Endothelial cell of umbilical vein (primary cell): ENCODE data around the gene FOXP1. TPM values are rescaled to one million over a fixed set of nuclear protein-coding genes. Genes with fewer than 3 reads are reported as not detected.

ENCODE experiments used
- BruUV-seq: library from RNA; stranded (reverse); fragments of 400-500 nt; replicated peaks from 2 replicates; lab custom pipeline; 2021; lab: Mats Ljungman, UMichigan
- CTCF ChIA-PET: fragments of 300-600, 350-600 bp; sonication (Branson Sonifier 250); formaldehyde crosslinking; loops from one replicate; lab custom pipeline; 2021; ENCODE audit warnings: antibody characterized with exemption, inconsistent platforms; lab: Charles Lee
- POLR2A ChIA-PET: fragments of 300-600, 350-600 bp; sonication (Branson Sonifier 250); formaldehyde crosslinking; loops from one replicate; lab custom pipeline; 2021; ENCODE audit warnings: antibody characterized with exemption, inconsistent platforms; lab: Charles Lee
- DNase-seq: peaks from one replicate; pipeline ENCODE4 v3.0.0-alpha.2; 2011; ENCODE audit warnings: low read depth, low spot score
- FAIRE-seq: peaks from 2 replicates; lab custom pipeline; 2011; peaks lifted over from hg19 to GRCh38; lab: Jason Lieb, UNC
- H2AFZ ChIP-seq: 2 replicates; pipeline ENCODE4 v1.6.0; 2012; ENCODE audit warnings: low read depth, low read length, control low read depth, inconsistent platforms
- H3K27ac ChIP-seq: 2 replicates; pipeline ENCODE4 v1.5.1; 2011; ENCODE audit warnings: low read depth, mild to moderate bottlenecking, control low read depth, low read length, moderate library complexity; ENCODE audit not compliant: insufficient read depth
- H3K27me3 ChIP-seq, 2 experiments: 2 replicates each; pipeline versions ENCODE4 v1.6.0 to v1.6.1; 2011; ENCODE audit warnings: low read length in 2 of 2, mixed read lengths in 1 of 2; ENCODE audit not compliant: control insufficient read depth in 2 of 2, insufficient read depth in 2 of 2
- H3K36me3 ChIP-seq, 2 experiments: 2 replicates in 1 of 2; 3 replicates in 1 of 2; pipeline ENCODE4 v1.5.1; 2011; ENCODE audit warnings: low read length in 2 of 2, mild to moderate bottlenecking in 1 of 2, moderate library complexity in 1 of 2; ENCODE audit not compliant: control insufficient read depth in 2 of 2, insufficient read depth in 2 of 2; ENCODE audit errors: extremely low read depth in 1 of 2
- H3K4me1 ChIP-seq: 3 replicates; pipeline ENCODE4 v1.5.1; 2011; ENCODE audit warnings: mild to moderate bottlenecking, low read length; ENCODE audit not compliant: control insufficient read depth, insufficient read depth; ENCODE audit errors: extremely low read depth
- H3K4me2 ChIP-seq: 2 replicates; pipeline ENCODE4 v1.6.1; 2011; ENCODE audit warnings: low read length, control low read depth, mixed read lengths; ENCODE audit not compliant: insufficient read depth
- H3K4me3 ChIP-seq, 3 experiments: fragments of 200-600 bp in 1 of 3; sonication (generic), shearing (Covaris generic) in 1 of 3; replicated peaks in 1 of 3; 2 replicates each; pipeline ENCODE4 v1.5.1; 2011 to 2016; ENCODE audit warnings: control low read depth in 3 of 3, low read length in 3 of 3, mild to moderate bottlenecking in 2 of 3, inconsistent platforms in 1 of 3, low read depth in 1 of 3, moderate library complexity in 1 of 3; ENCODE audit not compliant: insufficient read depth in 1 of 3
- H3K79me2 ChIP-seq: 2 replicates; pipeline ENCODE4 v1.6.0; 2012; ENCODE audit warnings: low read length, inconsistent platforms; ENCODE audit not compliant: control insufficient read depth, insufficient read depth
- H3K9ac ChIP-seq: replicated peaks from 2 replicates; pipeline ENCODE3; 2011; ENCODE audit warnings: low read length, control low read depth; ENCODE audit not compliant: insufficient read depth; ENCODE audit errors: extremely low read depth
- H3K9me1 ChIP-seq: replicated peaks from 3 replicates; pipeline ENCODE4 v1.6.0; 2011; ENCODE audit warnings: mild to moderate bottlenecking, low read length; ENCODE audit not compliant: control insufficient read depth, insufficient read depth; ENCODE audit errors: extremely low read depth
- H3K9me3 ChIP-seq: replicated peaks from 2 replicates; pipeline ENCODE4 v1.5.1; 2012; ENCODE audit warnings: low read length, inconsistent platforms; ENCODE audit not compliant: control insufficient read depth, insufficient read depth
- H4K20me1 ChIP-seq: replicated peaks from 2 replicates; pipeline ENCODE3; 2011; ENCODE audit warnings: mild to moderate bottlenecking, low read length; ENCODE audit not compliant: control insufficient read depth, insufficient read depth; ENCODE audit errors: extremely low read depth
- CTCF ChIP-seq, 2 donors: IDR thresholded peaks; 1 replicate in 1 of 2; 2 replicates in 1 of 2; pipeline ENCODE4 v1.5.1; 2011; ENCODE audit warnings: low read length in 2 of 2, mild to moderate bottlenecking in 2 of 2, moderate library complexity in 2 of 2, control low read depth in 1 of 2, inconsistent platforms in 1 of 2, low read depth in 1 of 2; ENCODE audit not compliant: insufficient read depth in 1 of 2; ENCODE audit errors: extremely low read depth in 1 of 2
- EZH2 ChIP-seq: IDR thresholded peaks from 2 replicates; pipeline ENCODE4 v1.6.1; 2012; ENCODE audit warnings: borderline replicate concordance, low read depth, mild to moderate bottlenecking, moderate library complexity, low read length, inconsistent platforms; ENCODE audit not compliant: severe bottlenecking
- FOS ChIP-seq: IDR thresholded peaks from 2 replicates; pipeline ENCODE4 v1.6.1; 2011; ENCODE audit warnings: mild to moderate bottlenecking, low read length, moderate library complexity, borderline replicate concordance; ENCODE audit not compliant: insufficient read depth
- GATA2 ChIP-seq: IDR thresholded peaks from 2 replicates; pipeline ENCODE4 v1.7.0; 2011; ENCODE audit warnings: low read depth, mild to moderate bottlenecking, moderate library complexity, mixed read lengths, low read length; ENCODE audit not compliant: insufficient read length, insufficient read depth
- JUN ChIP-seq: IDR thresholded peaks from 2 replicates; pipeline ENCODE4 v1.6.1; 2011; ENCODE audit warnings: borderline replicate concordance, low read depth; ENCODE audit not compliant: insufficient read length, insufficient read depth
- MAX ChIP-seq: IDR thresholded peaks from 2 replicates; pipeline ENCODE4 v1.6.1; 2011; ENCODE audit not compliant: insufficient read depth, insufficient read length
- MYC ChIP-seq: IDR thresholded peaks from one replicate; pipeline ENCODE4 v1.6.1; 2011; ENCODE audit warnings: mild to moderate bottlenecking, low read depth, low read length
- POLR2A ChIP-seq: IDR thresholded peaks from 2 replicates; pipeline ENCODE4 v1.6.1; 2012; ENCODE audit warnings: low read depth, mild to moderate bottlenecking, control low read depth, low read length
- dilution Hi-C: fragments of 300-500 bp; cut with MboI; formaldehyde crosslinking; loops from one replicate; pipeline ENCODE4 v1.15.0; 2019; ENCODE audit warnings: low sequenced_read_pairs; ENCODE audit not compliant: extremely low pct_ligation_motif_present
- intact Hi-C: fragments of 100-400 bp; cut with micrococcal nuclease; formaldehyde crosslinking; loops from one replicate; pipeline ENCODE4 v1.10.0; 2022
- polyA plus RNA-seq, 4 experiments: library from polyadenylated mRNA; depleted of rRNA in 3 of 4; stranded (reverse) in 3 of 4; unstranded in 1 of 4; fragments of >200 nt; gene quantifications; 2 replicates each; pipeline versions ENCODE4 v1.2.1 to v1.2.3, GENCODE V29; 2011 to 2012; ENCODE audit warnings: missing spikeins in 1 of 4
- total RNA-seq: library from RNA; stranded (reverse); gene quantifications from 2 replicates; pipeline ENCODE4 v1.2.3, GENCODE V29; 2021

FOXP1 gene
- total and polyA plus RNA-seq, 2 donors (not counting 3 experiments of a cell fraction or from before 2014, with no cell fraction given): 41.0 to 107 TPM

- Histone ChIP-seq H3K4me3 (no peak overlapping the region), H3K9me3 (no peaks in the 10 kb centered on the region), H3K9ac (no peak overlapping the region), H3K4me2 (no peak overlapping the region), H3K27me3 (no peaks in the 10 kb centered on the region), H2AFZ (no peak overlapping the region), H3K4me1 (no peaks in the 10 kb centered on the region), H3K9me1 (no peaks in the 10 kb centered on the region), H3K79me2 (no peaks in the 10 kb centered on the region), H4K20me1 (no peaks in the 10 kb centered on the region), H3K36me3 (no peaks in the 10 kb centered on the region), H3K27ac (no peak overlapping the region)
- no TSS peak for BruUV-seq
- ChIA-PET CTCF (no interaction called here), POLR2A (no interaction called here)
- no peak for FAIRE-seq
- intact Hi-C loops: no loop called here
- DNase-seq: no peak
- dilution Hi-C loops: no loop called here
- no peak for TF ChIP-seq POLR2A
- no peak for TF ChIP-seq MYC
- no peak for TF ChIP-seq EZH2
- TF ChIP-seq JUN: no peak
- TF ChIP-seq CTCF (IDR thresholded peaks at IDR 0.05; ENCODE audit: extremely low read depth in 1 of 2, insufficient read depth in 1 of 2, low read depth in 1 of 2, low read length in 2 of 2): no peak
- no peak for TF ChIP-seq MAX
Measured at GRCh38 chr3:71172189-71172588, 411.3 kb downstream of the FOXP1 start.

GRCh38 chr3:71171247-71171646 is 412.3 kb downstream of the FOXP1 start:
- no peaks in the 10 kb centered on the region for H3K36me3 ChIP-seq
- no peak for TF ChIP-seq FOS
- TF ChIP-seq POLR2A: no peak
- no peak for TF ChIP-seq MYC
- no peak for TF ChIP-seq JUN
- no peak for TF ChIP-seq GATA2
- no peak for TF ChIP-seq EZH2
- no peak overlapping the region for H3K9ac ChIP-seq
- FAIRE-seq (no peak), DNase-seq (no peak)
- ChIA-PET POLR2A (no interaction called here), CTCF (interaction anchor here (0.8 kb wide), 1 partner anchor 32 kb away, joined by 3 read pairs; no protein-coding TSS in a partner anchor)
- H4K20me1 ChIP-seq: no peaks in the 10 kb centered on the region
- no peak overlapping the region for H2AFZ ChIP-seq
- no peaks in the 10 kb centered on the region for H3K4me1 ChIP-seq
- no peaks in the 10 kb centered on the region for H3K27me3 ChIP-seq
- H3K27ac ChIP-seq: no peak overlapping the region
- no peaks in the 10 kb centered on the region for H3K9me1 ChIP-seq
- H3K79me2 ChIP-seq: no peaks in the 10 kb centered on the region
- intact Hi-C loops (no loop called here), dilution Hi-C loops (no loop called here)
- no peak overlapping the region for H3K4me3 ChIP-seq
- BruUV-seq: no TSS peak
- no peaks in the 10 kb centered on the region for H3K9me3 ChIP-seq
- H3K4me2 ChIP-seq: no peak overlapping the region
